Measurements from ENCODE around the gene NIFK. TPM values are rescaled to one million over a fixed set of nuclear protein-coding genes. Genes with fewer than 3 reads are reported as not detected.
"Not testable (repeated sequence)": the region's sequence is repeated elsewhere in the genome, so short reads cannot be mapped to it uniquely, and the experiment has no call there.

The NIFK gene
- total RNA-seq, 4 donors from 2014 or later = 19.8 to 56.5 (median 28.5) TPM

- TF ChIP-seq POLR2A (IDR thresholded peaks at IDR 0.05; ENCODE audit: low read depth) (no peak), CTCF (IDR thresholded peaks at IDR 0.05) (no peak), POLR2AphosphoS5 (IDR thresholded peaks at IDR 0.05) (no peak), EP300 (IDR thresholded peaks at IDR 0.05) (no peak)
- Histone ChIP-seq H3K36me3 (peaks cover 11 to 42% (median 38%) of the 10 kb centered on the region in 4 donors), H3K27me3 (no peaks in the 10 kb centered on the region), H3K4me3 (peak overlapping the region; percentile 60 to 93 (median 89)), H3K9me3 (no peaks in the 10 kb centered on the region), H3K4me1 (peaks cover 13 to 27% (median 18%) of the 10 kb centered on the region in 4 donors), H3K27ac (replicated peaks in 1 of 4) (peak overlapping the region; percentile 78 to 85 (median 83))
- intact Hi-C loops (cut with DNase I) = no loop called here
- 0% methylated on average over 8 of the region's 8 CpGs for WGBS
- DNase-seq (ENCODE audit: extremely low spot score) = no peak
Measured at GRCh38 chr2:121736140-121736461, 574 bp downstream of the NIFK start.

- TF ChIP-seq EP300 (IDR thresholded peaks at IDR 0.05) (no peak), POLR2AphosphoS5 (IDR thresholded peaks at IDR 0.05) (no peak), POLR2A (IDR thresholded peaks at IDR 0.05; ENCODE audit: low read depth) (no peak), CTCF (IDR thresholded peaks at IDR 0.05) (no peak)
- no peaks in the 10 kb centered on the region for H3K27me3 ChIP-seq
- H3K4me3 ChIP-seq = peak overlapping the region; percentile 60 to 93 (median 89)
- H3K9me3 ChIP-seq = no peaks in the 10 kb centered on the region
- peaks cover 13 to 27% (median 18%) of the 10 kb centered on the region in 4 donors for H3K4me1 ChIP-seq
- peaks cover 15 to 47% (median 43%) of the 10 kb centered on the region in 4 donors for H3K36me3 ChIP-seq
- peak overlapping the region; percentile 78 to 85 (median 83) for H3K27ac ChIP-seq (replicated peaks in 1 of 4)
- DNase-seq (ENCODE audit: extremely low spot score) = no peak
- intact Hi-C loops (cut with DNase I) = no loop called here
- WGBS = 27% methylated on average over 10 of the region's 10 CpGs
Measured at GRCh38 chr2:121735518-121736074, 1.1 kb downstream of the NIFK start.

- Histone ChIP-seq H3K4me1 (peaks cover 13 to 27% (median 18%) of the 10 kb centered on the region in 4 donors), H3K36me3 (peaks cover 25 to 57% (median 53%) of the 10 kb centered on the region in 4 donors)
- intact Hi-C loops (cut with DNase I) = loop anchor here (5.0 kb wide), 1 partner anchor 202 kb away; the partner anchor contains the start of gene RNU4ATAC
- not testable (repeated sequence) for DNase-seq (ENCODE audit: extremely low spot score); H3K4me3 ChIP-seq; H3K27ac ChIP-seq (replicated peaks in 1 of 4); H3K27me3 ChIP-seq; H3K9me3 ChIP-seq
- WGBS = 93% methylated on average over 11 of the region's 11 CpGs
Measured at GRCh38 chr2:121734544-121734943, 2.1 kb downstream of the NIFK start.

- no peak overlapping the region for H3K4me3 ChIP-seq
- H3K9me3 ChIP-seq = no peaks in the 10 kb centered on the region
- H3K4me1 ChIP-seq = peaks cover 9 to 19% (median 12%) of the 10 kb centered on the region in 4 donors
- WGBS = 87% methylated on average over 6 of the region's 6 CpGs
- H3K36me3 ChIP-seq = peaks cover 33 to 89% (median 81%) of the 10 kb centered on the region in 4 donors
- H3K27me3 ChIP-seq = no peaks in the 10 kb centered on the region
- TF ChIP-seq CTCF (IDR thresholded peaks at IDR 0.05) = no peak
- TF ChIP-seq POLR2A (IDR thresholded peaks at IDR 0.05; ENCODE audit: low read depth) = no peak
- TF ChIP-seq POLR2AphosphoS5 (IDR thresholded peaks at IDR 0.05) = no peak
- no peak for TF ChIP-seq EP300 (IDR thresholded peaks at IDR 0.05)
- H3K27ac ChIP-seq (replicated peaks in 1 of 4) = no peak overlapping the region
- intact Hi-C loops (cut with DNase I) = loop anchor here (5.0 kb wide), 1 partner anchor 199 kb away; the partner anchor contains the start of gene RNU4ATAC
- DNase-seq (ENCODE audit: extremely low spot score) = no peak
Measured at GRCh38 chr2:121731366-121731765, 5.3 kb downstream of the NIFK start.

- DNase-seq (ENCODE audit: extremely low spot score) = no peak
- Histone ChIP-seq H3K27ac (replicated peaks in 1 of 4) (no peak overlapping the region), H3K9me3 (no peaks in the 10 kb centered on the region), H3K4me1 (no peaks in the 10 kb centered on the region), H3K36me3 (peaks cover 27 to 74% (median 64%) of the 10 kb centered on the region in 4 donors), H3K27me3 (no peaks in the 10 kb centered on the region), H3K4me3 (no peak overlapping the region)
- intact Hi-C loops (cut with DNase I) = no loop called here
- TF ChIP-seq POLR2AphosphoS5 (IDR thresholded peaks at IDR 0.05) (no peak), EP300 (IDR thresholded peaks at IDR 0.05) (no peak), CTCF (IDR thresholded peaks at IDR 0.05) (no peak), POLR2A (IDR thresholded peaks at IDR 0.05; ENCODE audit: low read depth) (no peak)
Measured at GRCh38 chr2:121727950-121728349, 8.7 kb downstream of the NIFK start.
